Liver (tissue), 9 donors: Measurements from ENCODE around the gene CRYGS. TPM values are rescaled to one million over a fixed set of nuclear protein-coding genes. Genes with fewer than 3 reads are reported as not detected.

Experiments used
- DNase-seq: peaks from one replicate; pipeline ENCODE4 v3.0.0-alpha.2; 2017; ENCODE audit warnings: low spot score
- H3K27ac ChIP-seq, 2 donors: one replicate each; pipeline ENCODE4 v1.7.0; 2013; ENCODE audit warnings: inconsistent platforms in 2 of 2, low read length in 2 of 2, control low read depth in 1 of 2, low read depth in 1 of 2, mild to moderate bottlenecking in 1 of 2
- H3K27me3 ChIP-seq, 4 donors: one replicate each; pipeline versions ENCODE4 v1.6.1 to v1.7.0; 2013; ENCODE audit warnings: low read length in 3 of 4, inconsistent platforms in 1 of 4, mild to moderate bottlenecking in 1 of 4, moderate library complexity in 1 of 4; ENCODE audit not compliant: control insufficient read depth in 4 of 4, insufficient read depth in 4 of 4
- H3K36me3 ChIP-seq, 4 donors: one replicate each; pipeline versions ENCODE4 v1.6.1 to v1.7.0; 2013; ENCODE audit warnings: low read length in 3 of 4, mild to moderate bottlenecking in 3 of 4, low read depth in 1 of 4, moderate library complexity in 1 of 4; ENCODE audit not compliant: control insufficient read depth in 4 of 4, insufficient read depth in 3 of 4
- H3K4me1 ChIP-seq, 4 donors: one replicate each; pipeline versions ENCODE4 v1.6.1 to v1.7.0; 2013; ENCODE audit warnings: low read length in 3 of 4, mild to moderate bottlenecking in 3 of 4, moderate library complexity in 1 of 4; ENCODE audit not compliant: control insufficient read depth in 4 of 4, insufficient read depth in 4 of 4
- H3K4me3 ChIP-seq, 3 donors: one replicate each; pipeline versions ENCODE4 v1.6.1 to v1.7.0; 2013; ENCODE audit warnings: low read length in 3 of 3, control low read depth in 1 of 3, low read depth in 1 of 3, mild to moderate bottlenecking in 1 of 3
- H3K9ac ChIP-seq, 2 donors: one replicate each; pipeline ENCODE4 v1.7.0; 2013; ENCODE audit warnings: low read length in 2 of 2, mild to moderate bottlenecking in 2 of 2, moderate library complexity in 2 of 2, control low read depth in 1 of 2, low read depth in 1 of 2
- H3K9me3 ChIP-seq, 4 donors: one replicate each; pipeline versions ENCODE4 v1.6.1 to v1.7.0; 2013; ENCODE audit warnings: low read length in 3 of 4; ENCODE audit not compliant: control insufficient read depth in 4 of 4
- EGR1 ChIP-seq, 2 donors: IDR thresholded peaks; 2 replicates each; pipeline ENCODE4 v1.6.1; 2016 to 2018; ENCODE audit warnings: antibody characterized with exemption in 2 of 2, low read depth in 2 of 2
- FOXA1 ChIP-seq: IDR thresholded peaks from 2 replicates; pipeline ENCODE4 v1.6.1; 2016; ENCODE audit warnings: antibody characterized with exemption
- FOXA2 ChIP-seq: IDR thresholded peaks from 2 replicates; pipeline ENCODE4 v1.6.1; 2016; ENCODE audit warnings: antibody characterized with exemption
- GABPA ChIP-seq, 2 donors: IDR thresholded peaks in 1 of 2; conservative IDR thresholded peaks in 1 of 2; 2 replicates each; pipeline ENCODE4 v1.6.1; 2016; ENCODE audit warnings: antibody characterized with exemption in 2 of 2, mild to moderate bottlenecking in 1 of 2, moderate library complexity in 1 of 2
- HNF4A ChIP-seq, 2 donors: conservative IDR thresholded peaks; 2 replicates each; pipeline ENCODE4 v1.6.1; 2016; ENCODE audit warnings: antibody characterized with exemption in 2 of 2, mild to moderate bottlenecking in 2 of 2
- HNF4G ChIP-seq: IDR thresholded peaks from 2 replicates; pipeline ENCODE4 v1.6.1; 2016; ENCODE audit warnings: antibody characterized with exemption
- JUND ChIP-seq, 2 donors: IDR thresholded peaks; 2 replicates each; pipeline ENCODE4 v1.6.1; 2016; ENCODE audit warnings: antibody characterized with exemption in 2 of 2
- NR2F2 ChIP-seq: IDR thresholded peaks from 2 replicates; pipeline ENCODE4 v1.6.1; 2016; ENCODE audit warnings: antibody characterized with exemption
- RAD21 ChIP-seq, 2 donors: IDR thresholded peaks; 2 replicates each; pipeline ENCODE4 v1.6.1; 2016; ENCODE audit warnings: antibody characterized with exemption in 2 of 2, mild to moderate bottlenecking in 2 of 2
- RXRA ChIP-seq, 2 donors: IDR thresholded peaks; 2 replicates each; pipeline ENCODE4 v1.6.1; 2017 to 2018; ENCODE audit warnings: antibody characterized with exemption in 2 of 2, mild to moderate bottlenecking in 1 of 2
- TAF1 ChIP-seq: conservative IDR thresholded peaks from 2 replicates; pipeline ENCODE4 v1.6.1; 2016; ENCODE audit warnings: antibody characterized with exemption, mild to moderate bottlenecking
- YY1 ChIP-seq: IDR thresholded peaks from 2 replicates; pipeline ENCODE4 v1.6.1; 2016; ENCODE audit warnings: antibody characterized with exemption, mild to moderate bottlenecking
- WGBS: extraction: QIAGEN DNeasy Blood & Tissue Kit; methylation state at CpG from one replicate; pipeline ENCODE4 v1.1.7; 2013; 5-methylcytosine and 5-hydroxymethylcytosine counted together
- polyA plus RNA-seq, 2 donors: library from polyadenylated mRNA; stranded (reverse) in 1 of 2; unstranded in 1 of 2; fragments of 200-250 nt in 1 of 2; fragments of >200 nt in 1 of 2; fragmentation: Nextera tagmentation in 1 of 2; extraction: Ambion mirVana in 1 of 2; gene quantifications; one replicate each; pipeline versions ENCODE4 v1.2.1 to v1.2.3, GENCODE V29; 2013 to 2015
- total RNA-seq, 2 donors: library from RNA; depleted of rRNA; stranded (reverse); fragments of >200 nt; gene quantifications; one replicate each; pipeline ENCODE4 v1.2.3, GENCODE V29; 2014
- TF ChIP-seq, protein P1 (sequence below): fragments of 150-350 bp; IDR thresholded peaks from 2 replicates; pipeline ENCODE4 v1.5.1; 2017; ENCODE audit warnings: improper control_type of control experiment, low read depth, low read length; ENCODE audit not compliant: missing input control
- TF ChIP-seq, protein P2 (sequence below): IDR thresholded peaks from 2 replicates; pipeline ENCODE4 v1.6.1; 2016; ENCODE audit warnings: antibody characterized with exemption
- TF ChIP-seq, protein P3 (sequence below): IDR thresholded peaks from 2 replicates; pipeline ENCODE4 v1.6.1; 2016; ENCODE audit warnings: antibody characterized with exemption, mild to moderate bottlenecking
- TF ChIP-seq, protein P4 (sequence below): IDR thresholded peaks from 2 replicates; pipeline ENCODE4 v1.6.1; 2016; ENCODE audit warnings: antibody characterized with exemption
- donor health status: healthy.
- donor health status: healthy.
- donor health status: healthy.
- donor health status: healthy.
- donor health status: healthy.

CRYGS gene
- total and polyA plus RNA-seq, 4 donors, result 0.53 to 3.6 (median 1.2) TPM

DNA sequence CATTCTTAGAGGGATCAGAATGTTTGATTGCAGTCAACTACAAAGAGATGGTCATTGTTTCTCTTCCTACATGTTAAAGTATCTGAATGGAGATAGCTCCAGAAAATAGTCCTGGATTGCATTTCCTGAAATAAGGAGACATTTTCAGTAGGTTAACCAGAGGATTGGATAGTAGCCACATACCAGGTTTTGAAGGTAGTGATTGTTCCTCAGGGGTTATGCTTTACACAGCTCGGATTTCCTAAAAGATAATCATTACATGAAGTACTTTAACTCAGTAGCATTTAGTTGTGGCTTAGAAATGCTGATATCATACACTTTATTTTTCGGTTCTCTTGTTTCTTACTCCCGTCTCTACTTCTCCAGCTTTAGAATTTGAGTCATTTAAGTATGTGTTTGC, 36.6 kb upstream of the CRYGS start:
- Histone ChIP-seq H3K4me1 (no peaks in the 10 kb centered on the region), H3K4me3 (no peak overlapping the region), H3K27me3 (no peaks in the 10 kb centered on the region), H3K27ac (no peak overlapping the region), H3K36me3 (peaks cover 14 to 83% (median 70%) of the 10 kb centered on the region in 4 donors), H3K9me3 (no peaks in the 10 kb centered on the region), H3K9ac (no peak overlapping the region)
- TF ChIP-seq NR2F2 (no peak), FOXA1 (no peak), RAD21 (IDR thresholded peaks at IDR 0.05) (no peak), JUND (IDR thresholded peaks at IDR 0.05) (no peak), RXRA (IDR thresholded peaks at IDR 0.05) (no peak), YY1 (no peak), FOXA2 (no peak), GABPA (IDR thresholded peaks at IDR 0.05 in 1 of 2, conservative IDR thresholded peaks at IDR 0.05 in 1 of 2) (no peak), HNF4G (no peak)
- TF ChIP-seq, protein P1, sequence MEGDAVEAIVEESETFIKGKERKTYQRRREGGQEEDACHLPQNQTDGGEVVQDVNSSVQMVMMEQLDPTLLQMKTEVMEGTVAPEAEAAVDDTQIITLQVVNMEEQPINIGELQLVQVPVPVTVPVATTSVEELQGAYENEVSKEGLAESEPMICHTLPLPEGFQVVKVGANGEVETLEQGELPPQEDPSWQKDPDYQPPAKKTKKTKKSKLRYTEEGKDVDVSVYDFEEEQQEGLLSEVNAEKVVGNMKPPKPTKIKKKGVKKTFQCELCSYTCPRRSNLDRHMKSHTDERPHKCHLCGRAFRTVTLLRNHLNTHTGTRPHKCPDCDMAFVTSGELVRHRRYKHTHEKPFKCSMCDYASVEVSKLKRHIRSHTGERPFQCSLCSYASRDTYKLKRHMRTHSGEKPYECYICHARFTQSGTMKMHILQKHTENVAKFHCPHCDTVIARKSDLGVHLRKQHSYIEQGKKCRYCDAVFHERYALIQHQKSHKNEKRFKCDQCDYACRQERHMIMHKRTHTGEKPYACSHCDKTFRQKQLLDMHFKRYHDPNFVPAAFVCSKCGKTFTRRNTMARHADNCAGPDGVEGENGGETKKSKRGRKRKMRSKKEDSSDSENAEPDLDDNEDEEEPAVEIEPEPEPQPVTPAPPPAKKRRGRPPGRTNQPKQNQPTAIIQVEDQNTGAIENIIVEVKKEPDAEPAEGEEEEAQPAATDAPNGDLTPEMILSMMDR, result no peak
- TF ChIP-seq, protein P2, sequence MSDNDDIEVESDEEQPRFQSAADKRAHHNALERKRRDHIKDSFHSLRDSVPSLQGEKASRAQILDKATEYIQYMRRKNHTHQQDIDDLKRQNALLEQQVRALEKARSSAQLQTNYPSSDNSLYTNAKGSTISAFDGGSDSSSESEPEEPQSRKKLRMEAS, result no peak
- TF ChIP-seq, protein P3, sequence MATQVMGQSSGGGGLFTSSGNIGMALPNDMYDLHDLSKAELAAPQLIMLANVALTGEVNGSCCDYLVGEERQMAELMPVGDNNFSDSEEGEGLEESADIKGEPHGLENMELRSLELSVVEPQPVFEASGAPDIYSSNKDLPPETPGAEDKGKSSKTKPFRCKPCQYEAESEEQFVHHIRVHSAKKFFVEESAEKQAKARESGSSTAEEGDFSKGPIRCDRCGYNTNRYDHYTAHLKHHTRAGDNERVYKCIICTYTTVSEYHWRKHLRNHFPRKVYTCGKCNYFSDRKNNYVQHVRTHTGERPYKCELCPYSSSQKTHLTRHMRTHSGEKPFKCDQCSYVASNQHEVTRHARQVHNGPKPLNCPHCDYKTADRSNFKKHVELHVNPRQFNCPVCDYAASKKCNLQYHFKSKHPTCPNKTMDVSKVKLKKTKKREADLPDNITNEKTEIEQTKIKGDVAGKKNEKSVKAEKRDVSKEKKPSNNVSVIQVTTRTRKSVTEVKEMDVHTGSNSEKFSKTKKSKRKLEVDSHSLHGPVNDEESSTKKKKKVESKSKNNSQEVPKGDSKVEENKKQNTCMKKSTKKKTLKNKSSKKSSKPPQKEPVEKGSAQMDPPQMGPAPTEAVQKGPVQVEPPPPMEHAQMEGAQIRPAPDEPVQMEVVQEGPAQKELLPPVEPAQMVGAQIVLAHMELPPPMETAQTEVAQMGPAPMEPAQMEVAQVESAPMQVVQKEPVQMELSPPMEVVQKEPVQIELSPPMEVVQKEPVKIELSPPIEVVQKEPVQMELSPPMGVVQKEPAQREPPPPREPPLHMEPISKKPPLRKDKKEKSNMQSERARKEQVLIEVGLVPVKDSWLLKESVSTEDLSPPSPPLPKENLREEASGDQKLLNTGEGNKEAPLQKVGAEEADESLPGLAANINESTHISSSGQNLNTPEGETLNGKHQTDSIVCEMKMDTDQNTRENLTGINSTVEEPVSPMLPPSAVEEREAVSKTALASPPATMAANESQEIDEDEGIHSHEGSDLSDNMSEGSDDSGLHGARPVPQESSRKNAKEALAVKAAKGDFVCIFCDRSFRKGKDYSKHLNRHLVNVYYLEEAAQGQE, result no peak
- no peak for DNase-seq
- 89% methylated on average over 3 of the region's 3 CpGs for WGBS

DNA sequence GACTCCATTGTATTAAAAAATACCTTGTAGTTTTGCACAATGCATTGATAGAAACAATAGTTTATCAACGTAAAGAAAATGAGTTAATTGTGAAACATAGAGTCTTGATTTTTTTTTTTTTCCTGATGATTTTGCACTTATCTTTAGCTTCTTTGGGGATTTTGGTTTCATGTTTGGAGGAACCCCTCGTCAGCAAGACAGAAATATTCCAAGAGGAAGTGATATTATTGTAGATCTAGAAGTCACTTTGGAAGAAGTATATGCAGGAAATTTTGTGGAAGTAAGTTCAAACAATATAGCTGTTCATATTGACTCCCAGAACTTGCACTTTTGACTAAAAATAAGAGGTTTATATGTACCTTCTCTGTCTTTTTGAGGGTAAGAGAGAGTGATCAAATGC, 33.3 kb upstream of the CRYGS start:
- WGBS, result 78% methylated on average over 2 of the region's 2 CpGs
- TF ChIP-seq, protein P4, sequence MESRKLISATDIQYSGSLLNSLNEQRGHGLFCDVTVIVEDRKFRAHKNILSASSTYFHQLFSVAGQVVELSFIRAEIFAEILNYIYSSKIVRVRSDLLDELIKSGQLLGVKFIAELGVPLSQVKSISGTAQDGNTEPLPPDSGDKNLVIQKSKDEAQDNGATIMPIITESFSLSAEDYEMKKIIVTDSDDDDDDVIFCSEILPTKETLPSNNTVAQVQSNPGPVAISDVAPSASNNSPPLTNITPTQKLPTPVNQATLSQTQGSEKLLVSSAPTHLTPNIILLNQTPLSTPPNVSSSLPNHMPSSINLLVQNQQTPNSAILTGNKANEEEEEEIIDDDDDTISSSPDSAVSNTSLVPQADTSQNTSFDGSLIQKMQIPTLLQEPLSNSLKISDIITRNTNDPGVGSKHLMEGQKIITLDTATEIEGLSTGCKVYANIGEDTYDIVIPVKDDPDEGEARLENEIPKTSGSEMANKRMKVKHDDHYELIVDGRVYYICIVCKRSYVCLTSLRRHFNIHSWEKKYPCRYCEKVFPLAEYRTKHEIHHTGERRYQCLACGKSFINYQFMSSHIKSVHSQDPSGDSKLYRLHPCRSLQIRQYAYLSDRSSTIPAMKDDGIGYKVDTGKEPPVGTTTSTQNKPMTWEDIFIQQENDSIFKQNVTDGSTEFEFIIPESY, result no peak
- TF ChIP-seq, protein P3, result no peak
- TF ChIP-seq HNF4A (conservative IDR thresholded peaks at IDR 0.05), result no peak
- TF ChIP-seq, protein P2, result no peak
- no peak for TF ChIP-seq GABPA (IDR thresholded peaks at IDR 0.05 in 1 of 2, conservative IDR thresholded peaks at IDR 0.05 in 1 of 2)
- TF ChIP-seq, protein P1, result no peak
- TF ChIP-seq FOXA1, result no peak
- TF ChIP-seq HNF4G, result no peak
- no peak for TF ChIP-seq EGR1 (IDR thresholded peaks at IDR 0.05; ENCODE audit: low read depth in 2 of 2)
- no peak for TF ChIP-seq FOXA2
- TF ChIP-seq JUND (IDR thresholded peaks at IDR 0.05), result no peak
- no peak for TF ChIP-seq YY1
- no peak for TF ChIP-seq NR2F2
- TF ChIP-seq TAF1, result no peak
- H3K27me3 ChIP-seq, result no peaks in the 10 kb centered on the region
- peaks cover 12 to 64% (median 59%) of the 10 kb centered on the region in 4 donors for H3K36me3 ChIP-seq
- no peak overlapping the region for H3K4me3 ChIP-seq
- H3K9ac ChIP-seq, result no peak overlapping the region
- H3K27ac ChIP-seq, result no peak overlapping the region
- DNase-seq, result no peak
- no peaks in the 10 kb centered on the region for H3K9me3 ChIP-seq
- peaks cover 0 to 3% (median 0%) of the 10 kb centered on the region in 4 donors for H3K4me1 ChIP-seq
